LNCAP (cell line): ENCODE results near the gene JAM3.

Source experiments
- TF ChIP-seq, protein P1 (sequence below): fragments of 450-650 bp; IDR thresholded peaks from 2 replicates; pipeline ENCODE4 v1.5.1; 2017; ENCODE audit warnings: mild to moderate bottlenecking

The JAM3 gene

GRCh38 chr11:134068829-134069425 lies at the start of gene JAM3:
Gene JAM3 (plus strand): TSS chr11:134069072. CDS start chr11:134069084, 12 bp downstream.
- TF ChIP-seq, protein P1, sequence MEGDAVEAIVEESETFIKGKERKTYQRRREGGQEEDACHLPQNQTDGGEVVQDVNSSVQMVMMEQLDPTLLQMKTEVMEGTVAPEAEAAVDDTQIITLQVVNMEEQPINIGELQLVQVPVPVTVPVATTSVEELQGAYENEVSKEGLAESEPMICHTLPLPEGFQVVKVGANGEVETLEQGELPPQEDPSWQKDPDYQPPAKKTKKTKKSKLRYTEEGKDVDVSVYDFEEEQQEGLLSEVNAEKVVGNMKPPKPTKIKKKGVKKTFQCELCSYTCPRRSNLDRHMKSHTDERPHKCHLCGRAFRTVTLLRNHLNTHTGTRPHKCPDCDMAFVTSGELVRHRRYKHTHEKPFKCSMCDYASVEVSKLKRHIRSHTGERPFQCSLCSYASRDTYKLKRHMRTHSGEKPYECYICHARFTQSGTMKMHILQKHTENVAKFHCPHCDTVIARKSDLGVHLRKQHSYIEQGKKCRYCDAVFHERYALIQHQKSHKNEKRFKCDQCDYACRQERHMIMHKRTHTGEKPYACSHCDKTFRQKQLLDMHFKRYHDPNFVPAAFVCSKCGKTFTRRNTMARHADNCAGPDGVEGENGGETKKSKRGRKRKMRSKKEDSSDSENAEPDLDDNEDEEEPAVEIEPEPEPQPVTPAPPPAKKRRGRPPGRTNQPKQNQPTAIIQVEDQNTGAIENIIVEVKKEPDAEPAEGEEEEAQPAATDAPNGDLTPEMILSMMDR, result no peak

DNA sequence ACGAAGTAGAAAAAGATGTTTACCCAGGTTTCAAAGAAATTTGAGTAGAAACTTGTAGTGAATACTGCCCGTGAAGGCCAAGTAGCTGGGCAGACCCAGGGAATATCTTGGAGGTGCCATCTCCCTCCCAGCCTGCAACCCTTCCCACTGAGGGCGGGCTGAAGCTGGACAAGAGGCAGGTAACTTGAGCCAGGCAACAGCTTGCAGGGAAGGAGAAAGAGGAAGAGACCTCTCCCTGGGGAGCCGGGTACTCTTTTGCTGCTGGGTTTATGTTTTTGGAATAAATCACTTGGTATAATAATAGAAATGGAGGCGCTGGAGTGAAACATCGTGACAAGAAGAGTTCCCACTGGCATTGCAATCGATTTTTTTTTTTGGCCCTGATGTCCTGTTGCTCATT lies 49.4 kb upstream of the JAM3 start:
- TF ChIP-seq, protein P1, result no peak

- TF ChIP-seq, protein P1, result no peak
Measured at GRCh38 chr11:134020598-134020997, 48.3 kb upstream of the JAM3 start.

- TF ChIP-seq, protein P1, result no peak
Measured at GRCh38 chr11:134021326-134021725, 47.5 kb upstream of the JAM3 start.

DNA sequence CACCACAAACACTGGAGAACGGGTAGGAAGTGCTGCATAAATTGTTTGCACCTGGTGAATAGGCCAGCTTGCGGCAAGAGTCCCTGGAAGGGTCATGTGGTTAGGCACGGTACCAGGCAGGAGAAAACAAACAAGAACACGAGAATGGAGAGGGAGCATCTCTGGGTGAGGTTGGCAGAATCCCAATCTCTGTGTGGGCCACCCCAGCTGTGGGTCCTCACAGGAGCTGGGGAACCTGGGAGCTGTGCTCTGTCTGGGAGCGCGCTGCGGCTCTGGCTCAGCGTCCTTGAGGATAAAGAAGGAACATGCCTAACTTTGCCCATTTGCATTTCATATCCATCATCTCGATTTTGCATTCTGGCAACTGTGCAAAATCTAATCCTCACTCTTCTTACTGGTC lies 46.1 kb upstream of the JAM3 start:
- TF ChIP-seq, protein P1, result no peak

- TF ChIP-seq, protein P1, result no peak
Measured at GRCh38 chr11:134024420-134025081, 44.3 kb upstream of the JAM3 start.

GRCh38 chr11:134025082-134025429 lies 43.8 kb upstream of the JAM3 start:
- TF ChIP-seq, protein P1, result no peak
